Body of pancreas (tissue), 4 donors: Measurements from ENCODE around the gene RNPEPL1. TPM values are rescaled to one million over a fixed set of nuclear protein-coding genes. Genes with fewer than 3 reads are reported as not detected.

Experiments
- ATAC-seq: fragments of 150-250 bp; one replicate; pipeline ENCODE4 v1.9.1; 2016
- DNase-seq, 4 donors: peaks; one replicate each; pipeline ENCODE4 v3.0.0-alpha.2; 2019
- H3K27ac ChIP-seq, 4 donors: fragments of 200-600 bp; sonication (generic); 1 replicate in 3 of 4; 2 replicates in 1 of 4; pipeline versions ENCODE4 v1.5.1 to v1.6.1; 2016 to 2019; ENCODE audit warnings: mild to moderate bottlenecking in 1 of 4, mixed read lengths in 1 of 4, moderate library complexity in 1 of 4
- H3K27me3 ChIP-seq, 2 donors: fragments of 200-600 bp; sonication (generic); one replicate each; pipeline ENCODE4 v1.6.0; 2016; ENCODE audit warnings: mild to moderate bottlenecking in 1 of 2
- H3K36me3 ChIP-seq, 2 donors: fragments of 200-600 bp; sonication (generic); replicated peaks in 1 of 2; 2 replicates each; pipeline ENCODE4 v1.5.1; 2016; ENCODE audit warnings: low read depth in 2 of 2; ENCODE audit not compliant: insufficient read depth in 1 of 2
- H3K4me1 ChIP-seq: fragments of 200-600 bp; sonication (generic); one replicate; pipeline ENCODE4 v1.6.0; 2016
- H3K4me3 ChIP-seq, 2 donors: fragments of 200-600 bp; sonication (generic); 1 replicate in 1 of 2; 2 replicates in 1 of 2; pipeline ENCODE4 v1.5.1; 2016 to 2019
- H3K9me3 ChIP-seq, 3 donors: fragments of 200-600 bp; sonication (generic); 1 replicate in 2 of 3; 2 replicates in 1 of 3; pipeline ENCODE4 v1.5.1; 2016
- CTCF ChIP-seq, 7 experiments: fragments of 450-650 bp in 4 of 7; fragments of 200-600 bp in 3 of 7; sonication (generic) in 3 of 7; IDR thresholded peaks; one replicate each; pipeline ENCODE4 v1.5.1; 2016 to 2019; ENCODE audit warnings: antibody characterized with exemption in 7 of 7
- POLR2A ChIP-seq, 3 donors: fragments of 450-650 bp; IDR thresholded peaks; one replicate each; pipeline ENCODE4 v1.6.1; 2016; ENCODE audit warnings: antibody characterized with exemption in 3 of 3, mild to moderate bottlenecking in 2 of 3
- WGBS, 2 donors: methylation state at CpG; one replicate each; pipeline ENCODE4 v1.1.5; 2017; 5-methylcytosine and 5-hydroxymethylcytosine counted together
- intact Hi-C: fragments of 100-400 bp; cut with DNase I; formaldehyde crosslinking; loops from one replicate; pipeline ENCODE4 v1.15.1; 2023
- total RNA-seq, 2 donors: library from RNA; depleted of rRNA; stranded (reverse); fragments of >200 nt; gene quantifications; one replicate each; pipeline ENCODE4 v1.1.0, GENCODE V29; 2016

RNPEPL1 gene
- total RNA-seq, 2 donors from 2014 or later = 63.3 to 162 TPM

- WGBS, 2 donors = 82 to 90% methylated on average over 10 of the region's 10 CpGs
- peak in 2 of 4 donors; percentile 2 to 4 for DNase-seq
- no peak for ATAC-seq
- Histone ChIP-seq H3K36me3 (no peaks in the 10 kb centered on the region), H3K9me3 (no peaks in the 10 kb centered on the region), H3K27me3 (no peaks in the 10 kb centered on the region), H3K4me3 (no peak overlapping the region), H3K4me1 (no peaks in the 10 kb centered on the region), H3K27ac (no peak overlapping the region)
- intact Hi-C loops = no loop called here
- TF ChIP-seq CTCF (IDR thresholded peaks at IDR 0.05) (no peak), POLR2A (IDR thresholded peaks at IDR 0.05) (no peak)
Observed at GRCh38 chr2:240611601-240612210, 43.4 kb downstream of the RNPEPL1 start.

- DNase-seq = no peak
- Histone ChIP-seq H3K4me1 (no peaks in the 10 kb centered on the region), H3K27me3 (no peaks in the 10 kb centered on the region), H3K4me3 (no peak overlapping the region), H3K27ac (no peak overlapping the region), H3K9me3 (no peaks in the 10 kb centered on the region), H3K36me3 (no peaks in the 10 kb centered on the region)
- TF ChIP-seq CTCF (IDR thresholded peaks at IDR 0.05) = no peak
- no peak for TF ChIP-seq POLR2A (IDR thresholded peaks at IDR 0.05)
- ATAC-seq = no peak
- WGBS, 2 donors = 90 to 92% methylated on average over 4 of the region's 4 CpGs
- intact Hi-C loops = no loop called here
Observed at GRCh38 chr2:240613781-240614180, 45.5 kb downstream of the RNPEPL1 start.

- intact Hi-C loops = no loop called here
- H3K4me1 ChIP-seq = no peaks in the 10 kb centered on the region
- DNase-seq = peak in 2 of 4 donors; percentile 1 to 4
- ATAC-seq = no peak
- H3K36me3 ChIP-seq = no peaks in the 10 kb centered on the region
- no peak overlapping the region for H3K4me3 ChIP-seq
- 98 to 99% methylated on average over 5 to 9 of the region's 9 CpGs for WGBS, 2 donors
- no peaks in the 10 kb centered on the region for H3K27me3 ChIP-seq
- no peaks in the 10 kb centered on the region for H3K9me3 ChIP-seq
- TF ChIP-seq CTCF (IDR thresholded peaks at IDR 0.05) = no peak
- TF ChIP-seq POLR2A (IDR thresholded peaks at IDR 0.05) = no peak
- no peak overlapping the region for H3K27ac ChIP-seq
Observed at GRCh38 chr2:240614391-240614790, 46.1 kb downstream of the RNPEPL1 start.

GRCh38 chr2:240615396-240615795 lies 47.1 kb downstream of the RNPEPL1 start:
- ATAC-seq = no peak
- Histone ChIP-seq H3K4me1 (no peaks in the 10 kb centered on the region), H3K36me3 (no peaks in the 10 kb centered on the region), H3K27ac (no peak overlapping the region), H3K9me3 (no peaks in the 10 kb centered on the region), H3K4me3 (no peak overlapping the region), H3K27me3 (no peaks in the 10 kb centered on the region)
- no peak for TF ChIP-seq POLR2A (IDR thresholded peaks at IDR 0.05)
- TF ChIP-seq CTCF (IDR thresholded peaks at IDR 0.05) = no peak
- whole genome bisulfite sequencing, 2 donors = 73 to 85% methylated on average over 2 of the region's 2 CpGs
- DNase-seq = peak in 1 of 4 donors; percentile 1
- intact Hi-C loops = no loop called here
